ENCODE results near the gene CCDC146.

Gene CCDC146

DNA sequence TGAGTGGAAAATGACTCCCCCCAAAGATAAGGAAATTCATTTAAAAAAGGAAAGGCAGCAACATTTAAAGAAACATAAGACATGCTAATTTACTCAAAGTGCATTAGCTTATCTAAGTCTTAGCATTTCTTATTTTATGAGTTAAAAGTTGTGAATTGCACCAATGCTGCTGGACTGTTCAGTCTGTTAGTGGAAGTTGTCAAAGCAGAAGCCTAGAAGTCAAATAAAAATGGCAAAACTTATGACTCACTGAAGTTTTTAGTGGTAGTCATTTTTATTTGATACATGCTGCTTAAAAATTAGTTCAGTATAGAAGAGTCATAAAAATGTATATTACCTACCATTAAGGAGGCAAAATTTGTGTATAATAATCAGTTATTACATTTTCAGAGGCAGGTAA lies 168.0 kb downstream of the CCDC146 start:
- no peak for DNase-seq (ENCODE audit: low spot score)

DNA sequence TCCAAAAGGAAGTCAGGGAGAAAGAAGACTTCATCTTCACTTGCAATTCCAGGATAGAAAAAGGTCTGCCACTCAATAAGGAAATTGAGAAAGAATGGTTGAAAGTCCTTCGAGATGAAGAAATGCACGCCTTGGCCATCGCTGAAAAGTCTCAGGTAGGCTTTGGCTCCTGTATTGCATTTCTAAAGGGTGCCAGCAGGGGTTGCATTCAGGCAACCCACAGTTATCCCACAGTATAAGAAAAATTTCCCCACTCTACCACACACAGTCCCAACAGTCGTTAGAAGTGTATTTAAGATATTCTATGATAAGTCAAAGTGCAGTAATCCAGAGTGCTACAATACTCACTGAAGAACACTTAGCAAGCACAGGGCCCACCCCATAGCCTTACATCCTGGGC lies 170.6 kb downstream of the CCDC146 start:
- DNase-seq (ENCODE audit: low spot score) = no peak

DNA sequence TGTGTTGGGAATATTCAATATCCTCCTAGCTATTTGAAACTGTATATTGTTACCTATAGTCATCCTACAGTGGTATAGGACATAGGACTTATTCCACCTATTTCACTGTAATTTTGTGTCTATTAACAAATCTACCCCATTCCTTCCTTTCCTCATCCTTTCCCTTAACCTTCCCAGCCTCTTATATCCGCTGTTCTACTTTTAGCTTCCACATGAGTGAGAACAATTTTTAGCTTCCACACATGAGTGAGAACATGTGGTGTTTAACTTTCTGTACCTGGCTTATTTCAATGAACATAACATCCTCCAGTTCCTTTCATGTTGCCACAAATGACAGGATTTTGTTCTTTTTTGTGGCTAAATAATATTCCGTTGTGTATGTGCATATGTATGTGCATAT lies 173.1 kb downstream of the CCDC146 start:
- no peak for DNase-seq (ENCODE audit: low spot score)

DNA sequence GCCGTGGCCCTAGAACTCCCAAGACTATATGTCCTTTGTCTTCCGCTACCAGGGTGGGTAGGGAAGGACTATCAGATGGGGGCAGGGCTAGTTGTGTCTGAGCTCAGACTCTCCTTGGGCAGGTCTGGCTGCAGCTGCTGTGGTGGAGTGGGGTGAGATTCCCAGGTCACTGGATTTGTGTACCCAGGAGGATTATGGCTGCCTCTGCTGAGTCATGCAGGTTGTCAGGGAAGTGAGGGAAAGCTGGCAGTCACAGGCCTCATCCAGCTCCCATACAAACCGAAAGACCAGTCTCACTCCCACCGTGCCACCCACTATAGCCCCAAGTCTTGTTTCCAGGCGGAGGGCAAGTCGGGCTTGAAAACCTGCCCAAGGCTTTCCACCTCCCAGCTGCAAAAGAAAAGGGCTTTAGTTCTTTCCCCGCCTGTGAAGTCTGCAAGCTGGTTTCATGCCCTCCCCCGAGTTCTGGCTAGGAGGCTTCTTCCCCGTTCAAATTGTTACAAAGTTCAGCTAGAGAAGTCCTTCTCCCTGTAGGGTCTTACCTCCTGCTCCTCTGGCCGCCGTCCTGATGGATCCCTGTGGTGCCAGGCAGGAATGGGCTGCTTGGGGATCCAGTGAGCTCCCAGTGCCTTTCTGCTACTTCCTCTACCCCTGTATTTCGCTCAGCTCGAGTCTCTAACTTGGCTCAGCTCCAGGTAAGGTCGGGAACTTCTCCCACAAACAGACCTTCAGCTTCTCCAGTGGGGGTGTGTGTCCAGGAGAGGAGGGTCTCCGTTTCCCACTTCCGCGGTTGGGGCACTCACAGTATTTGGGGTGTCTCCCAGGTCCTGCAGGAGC lies 184.0 kb downstream of the CCDC146 start:
- no peak for DNase-seq (ENCODE audit: low spot score)

DNA sequence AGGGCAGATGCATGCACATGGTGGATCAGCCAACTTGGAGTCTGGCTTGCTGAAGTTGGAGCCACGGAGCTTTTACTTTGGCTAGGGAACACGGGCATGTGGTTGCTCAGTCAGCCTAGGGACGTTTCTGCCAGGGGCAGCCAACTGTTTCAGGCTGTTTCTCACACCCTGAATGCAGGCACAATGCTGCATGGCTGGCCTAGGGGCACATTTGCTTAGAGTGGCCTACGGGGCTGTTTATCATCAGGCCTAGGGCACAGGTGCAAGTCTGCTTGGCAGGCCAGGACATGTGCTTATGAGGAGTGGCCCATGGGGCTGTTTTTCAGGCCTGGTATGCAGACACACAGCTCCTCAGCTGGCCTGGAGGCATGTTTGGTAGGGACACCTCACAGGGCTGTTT lies 186.4 kb downstream of the CCDC146 start:
- no peak for DNase-seq (ENCODE audit: low spot score)

DNA sequence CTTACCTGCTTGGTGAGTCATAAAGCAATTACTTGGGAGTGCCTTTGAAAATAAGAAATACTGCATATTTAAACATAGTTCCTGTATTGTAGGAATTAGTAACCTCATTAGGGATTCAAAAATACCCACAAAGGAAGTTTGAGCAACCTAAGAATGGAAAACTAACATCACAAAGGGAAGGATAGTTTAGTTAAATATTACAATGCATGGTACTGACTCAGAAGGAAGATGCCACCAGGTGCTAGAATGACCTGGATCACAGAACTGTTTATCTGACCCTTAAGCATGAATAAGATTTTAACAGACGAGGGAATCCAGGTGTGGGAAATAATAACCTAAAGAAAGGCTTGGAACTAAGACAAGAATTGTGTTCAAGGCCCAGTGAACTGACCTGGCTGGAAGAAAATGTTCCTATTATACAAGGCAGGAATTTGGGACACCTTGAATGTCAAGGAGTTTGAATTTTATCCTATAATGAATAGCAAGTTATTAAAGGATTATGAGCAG lies 187.4 kb downstream of the CCDC146 start:
- DNase-seq (ENCODE audit: low spot score) = no peak

DNA sequence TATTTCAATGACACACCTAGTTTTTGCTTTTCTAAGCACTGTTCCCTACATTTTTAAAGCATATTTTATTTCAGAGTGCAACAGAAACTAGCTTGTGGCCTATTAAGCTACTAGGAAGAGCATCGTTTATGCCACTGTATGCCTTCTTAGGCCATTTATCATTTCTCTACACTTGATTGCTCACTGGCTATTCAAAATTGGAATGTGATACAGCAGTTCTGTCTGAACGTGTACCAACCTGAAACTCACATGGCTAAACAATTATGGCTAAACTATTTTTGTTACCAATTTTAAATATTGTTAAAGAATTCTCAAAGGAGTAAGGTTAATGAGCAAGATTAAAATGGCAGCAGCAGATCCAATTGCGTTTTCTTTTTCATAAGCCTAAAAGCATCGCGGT lies 188.6 kb downstream of the CCDC146 start:
- DNase-seq (ENCODE audit: low spot score) = no peak

DNA sequence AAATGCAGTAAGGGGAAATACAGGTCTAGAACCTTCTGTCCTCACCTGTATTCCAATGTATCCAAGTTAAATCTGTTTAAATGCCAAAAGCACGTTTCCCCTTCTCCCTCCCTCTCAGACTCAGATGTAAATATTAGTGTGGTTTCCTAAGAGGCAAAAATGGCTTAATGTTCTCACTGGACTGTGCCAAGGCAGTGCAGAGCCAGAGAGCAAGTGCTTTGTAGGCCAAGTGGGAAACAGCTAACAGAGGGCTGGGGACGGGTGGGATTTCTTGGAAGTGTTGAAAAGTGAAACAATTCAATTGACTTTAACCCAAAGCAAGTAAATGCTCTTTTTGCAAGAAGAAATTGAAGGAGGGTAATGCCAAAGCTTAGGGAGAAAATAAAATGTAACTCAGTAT lies 190.7 kb downstream of the CCDC146 start:
- DNase-seq (ENCODE audit: low spot score) = no peak

DNA sequence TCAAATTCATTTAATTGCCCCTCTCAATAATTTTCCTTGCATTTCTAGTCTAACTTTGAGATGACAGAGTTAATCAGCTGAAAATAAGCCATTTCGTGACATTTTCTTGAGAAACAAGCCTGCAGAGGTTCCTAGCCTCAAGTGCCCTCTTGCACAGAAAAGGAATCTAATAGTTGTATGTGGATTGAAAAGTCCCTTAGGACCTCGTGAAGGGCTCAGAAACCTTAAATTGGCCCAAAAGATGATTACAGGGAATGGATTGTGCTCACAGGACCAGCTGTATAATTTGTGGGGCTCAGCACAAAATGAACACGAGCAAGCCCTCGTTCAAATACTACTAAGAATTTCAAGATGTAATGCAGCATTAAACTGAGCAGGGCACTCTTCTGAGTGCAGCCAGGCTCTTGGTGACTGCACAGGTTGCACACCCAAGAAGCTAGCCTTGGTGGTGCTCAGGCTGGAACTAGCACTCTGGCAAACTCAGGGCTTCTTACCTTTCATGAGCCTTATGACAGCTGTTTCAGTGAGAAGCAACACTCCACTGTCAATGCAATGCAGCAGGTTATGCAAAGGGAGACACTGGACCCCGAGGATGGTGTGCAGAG lies 191.6 kb downstream of the CCDC146 start:
- DNase-seq (ENCODE audit: low spot score) = no peak

DNA sequence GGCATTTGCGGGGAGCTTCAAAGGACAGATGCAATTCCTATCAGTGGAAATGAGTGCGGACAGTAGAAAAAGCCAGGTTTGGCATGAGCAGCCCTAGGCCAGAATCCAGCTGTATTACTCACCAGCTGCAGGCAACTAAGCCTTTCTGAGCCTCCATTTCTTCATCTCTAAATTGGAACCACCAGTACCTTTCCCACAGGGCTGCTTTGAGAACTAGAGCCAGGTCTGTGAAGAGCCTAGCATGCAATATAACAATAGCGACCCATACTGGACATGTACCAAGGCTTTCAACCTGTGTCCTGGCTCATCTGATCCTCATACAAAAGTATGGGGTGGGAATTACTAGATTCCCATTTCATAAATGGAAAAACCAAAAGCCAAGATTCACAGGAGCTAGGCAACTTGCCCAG lies 192.8 kb downstream of the CCDC146 start:
- no peak for DNase-seq (ENCODE audit: low spot score)

DNA sequence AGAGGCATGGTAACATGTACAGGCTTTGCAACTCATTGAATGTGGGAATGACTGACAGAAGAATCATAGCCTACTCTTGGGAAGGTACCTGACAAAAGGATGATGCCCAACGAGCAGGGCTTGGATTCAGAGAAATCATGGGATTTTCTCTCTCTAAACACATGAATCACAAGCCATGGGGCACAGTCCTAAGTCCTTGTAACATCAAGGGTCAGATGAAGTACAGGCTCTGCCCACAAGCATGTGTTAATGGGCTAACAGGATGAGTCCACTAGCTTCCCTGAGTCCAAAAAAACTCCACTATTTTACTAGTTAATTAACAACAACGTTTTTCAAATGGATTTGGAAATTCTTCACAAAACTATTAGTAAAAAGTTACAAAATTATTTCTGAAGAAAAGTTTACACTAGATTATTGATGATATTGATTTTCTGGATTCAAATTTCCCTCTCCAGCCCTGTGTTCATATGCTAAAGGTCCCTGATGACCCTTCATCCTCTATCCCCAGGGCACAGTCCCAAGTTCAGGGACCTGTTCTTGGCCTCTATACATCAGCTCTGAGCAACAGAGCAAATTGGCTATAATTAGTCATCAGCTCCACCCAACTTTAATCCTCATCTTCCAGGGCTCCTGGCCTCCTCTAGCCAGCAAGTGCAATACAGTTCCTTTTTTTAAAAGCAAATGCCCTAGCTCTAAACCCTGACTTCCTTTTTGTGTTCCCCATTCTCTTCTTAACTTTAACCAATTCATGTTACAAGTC lies 194.0 kb downstream of the CCDC146 start:
- no peak for DNase-seq (ENCODE audit: low spot score)

DNA sequence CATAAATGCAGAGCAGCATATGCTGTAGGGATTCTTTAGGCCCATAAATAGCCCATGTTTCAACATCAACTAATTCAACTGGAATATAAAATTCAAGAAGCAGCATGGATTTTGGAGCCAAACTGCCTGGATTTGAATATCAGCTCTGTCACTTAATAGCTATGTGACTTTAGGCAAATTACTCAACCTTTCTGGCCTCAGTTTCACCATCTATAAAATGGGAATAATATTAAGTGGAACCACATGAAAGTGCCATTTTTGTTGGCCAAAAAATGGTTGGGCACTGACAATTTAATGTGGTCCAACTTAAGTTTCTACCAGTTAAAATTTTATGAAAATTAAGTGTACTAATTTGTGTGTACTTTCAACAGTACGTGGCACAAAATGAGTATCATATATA lies 195.6 kb downstream of the CCDC146 start:
- DNase-seq (ENCODE audit: low spot score) = no peak

DNA sequence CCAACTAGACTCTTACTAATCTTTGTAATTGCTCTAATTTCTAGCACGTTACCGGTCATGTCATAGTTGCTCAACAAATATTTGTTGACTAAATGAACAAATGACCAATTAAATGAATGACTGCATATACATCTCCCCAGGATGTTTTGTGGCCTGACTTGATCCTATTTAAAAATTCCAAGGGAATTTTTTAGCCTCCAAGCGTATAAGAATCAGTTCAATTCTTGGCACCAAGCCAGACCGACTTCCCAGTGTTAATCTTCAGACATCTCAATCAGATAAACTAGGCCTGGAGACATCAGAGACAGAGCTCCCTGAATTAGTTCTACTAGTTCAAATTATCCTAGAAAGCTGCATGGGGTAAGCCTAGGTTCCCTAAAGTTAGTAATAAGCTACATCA lies 197.7 kb downstream of the CCDC146 start:
- DNase-seq (ENCODE audit: low spot score) = no peak

DNA sequence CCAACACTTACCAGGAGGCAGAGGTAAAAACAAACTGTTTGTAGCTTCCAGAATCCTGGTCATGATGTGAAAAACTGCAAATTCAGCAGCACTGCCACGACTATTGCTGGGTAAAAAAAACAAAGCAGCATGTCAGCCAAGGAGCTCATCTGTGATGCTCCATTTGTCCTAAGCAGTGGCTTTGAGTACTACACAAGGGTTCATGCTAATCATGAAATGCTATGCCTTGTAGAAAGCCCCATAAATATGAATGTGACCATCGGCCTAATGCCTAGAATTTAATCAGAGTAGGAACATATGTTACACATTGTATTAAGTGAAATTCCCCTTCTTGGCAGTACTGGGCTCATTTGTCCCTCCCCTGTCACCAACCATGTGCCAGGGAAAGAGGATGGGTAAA lies 198.3 kb downstream of the CCDC146 start:
- DNase-seq (ENCODE audit: low spot score) = no peak

DNA sequence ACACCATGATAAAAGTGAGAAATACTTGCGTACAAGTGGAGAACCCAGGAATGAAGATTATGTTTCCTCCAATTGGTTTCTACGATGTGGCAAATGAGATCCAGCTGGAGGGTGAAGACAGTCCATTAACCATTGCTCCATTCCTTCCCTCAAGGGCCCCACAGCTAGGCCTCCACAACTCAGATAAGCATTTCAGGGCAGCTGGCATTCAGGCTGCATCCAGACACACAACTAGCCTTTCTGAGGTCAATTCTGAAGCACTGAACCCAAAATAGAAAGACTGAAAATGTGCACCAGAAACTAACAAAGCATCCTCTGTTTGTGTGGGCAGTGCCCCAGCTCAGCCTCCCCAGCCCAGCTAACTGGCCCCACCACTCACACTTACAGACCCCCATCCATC lies 198.9 kb downstream of the CCDC146 start:
- DNase-seq (ENCODE audit: low spot score) = no peak

DNA sequence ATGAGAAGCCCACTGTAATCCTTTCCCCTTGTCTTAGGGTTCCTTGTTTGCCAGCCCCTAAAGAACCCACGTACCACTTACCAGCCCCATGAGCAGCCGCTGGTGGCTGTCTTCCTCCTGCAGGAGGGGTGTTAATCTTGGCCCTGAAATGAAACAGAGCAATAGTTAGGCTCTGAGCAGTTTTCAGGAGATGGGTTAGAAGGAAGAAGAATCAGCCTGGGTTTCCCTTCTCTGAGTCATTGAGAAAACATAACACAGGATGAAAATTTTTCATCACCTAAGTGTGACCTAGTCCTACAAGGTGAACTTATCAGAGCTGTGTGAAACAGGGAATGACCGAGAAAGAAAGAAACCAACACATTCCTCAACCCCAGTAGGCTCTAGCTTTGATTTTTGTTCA lies 203.7 kb downstream of the CCDC146 start:
- DNase-seq (ENCODE audit: low spot score) = no peak

DNA sequence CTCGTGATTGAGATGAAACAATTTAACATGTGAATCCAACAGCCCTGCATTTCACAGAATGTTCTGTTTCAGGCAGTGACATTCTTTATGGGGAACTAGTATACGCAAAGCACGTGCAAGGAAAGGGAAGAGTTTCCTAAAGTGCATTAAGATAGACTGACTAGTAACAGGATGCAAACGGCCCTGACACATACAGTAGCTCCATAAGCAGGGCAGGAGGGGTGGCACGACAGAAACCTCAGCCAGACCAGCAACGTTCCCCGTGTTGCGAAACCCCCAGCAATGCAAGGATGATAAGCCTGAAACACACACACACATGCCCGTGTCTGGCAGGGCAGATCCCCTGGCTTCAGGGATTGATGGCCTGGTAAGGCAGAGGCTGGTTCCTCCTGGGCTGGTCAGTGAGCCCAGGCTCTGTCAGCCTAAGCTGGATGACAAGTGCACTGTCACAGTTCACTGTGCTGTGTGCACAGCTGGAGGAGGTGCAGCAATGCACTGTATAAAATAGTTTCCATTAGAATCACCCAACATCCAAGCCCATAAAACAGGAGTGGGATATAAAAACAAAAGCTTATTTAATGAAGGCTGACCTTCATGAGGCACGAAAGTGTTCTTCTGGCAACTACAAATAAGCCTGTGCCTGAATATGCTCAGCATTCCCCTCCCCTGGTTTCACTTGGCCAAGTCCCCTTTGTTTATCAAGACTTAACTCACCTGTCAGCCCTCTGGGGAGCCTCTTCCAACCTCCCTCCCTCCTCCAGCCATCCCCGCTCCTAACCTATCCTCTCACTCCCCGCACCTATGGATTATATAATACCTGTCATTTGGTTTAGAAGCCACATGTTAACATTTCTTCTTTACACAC lies 204.9 kb downstream of the CCDC146 start:
- no peak for DNase-seq (ENCODE audit: low spot score)

DNA sequence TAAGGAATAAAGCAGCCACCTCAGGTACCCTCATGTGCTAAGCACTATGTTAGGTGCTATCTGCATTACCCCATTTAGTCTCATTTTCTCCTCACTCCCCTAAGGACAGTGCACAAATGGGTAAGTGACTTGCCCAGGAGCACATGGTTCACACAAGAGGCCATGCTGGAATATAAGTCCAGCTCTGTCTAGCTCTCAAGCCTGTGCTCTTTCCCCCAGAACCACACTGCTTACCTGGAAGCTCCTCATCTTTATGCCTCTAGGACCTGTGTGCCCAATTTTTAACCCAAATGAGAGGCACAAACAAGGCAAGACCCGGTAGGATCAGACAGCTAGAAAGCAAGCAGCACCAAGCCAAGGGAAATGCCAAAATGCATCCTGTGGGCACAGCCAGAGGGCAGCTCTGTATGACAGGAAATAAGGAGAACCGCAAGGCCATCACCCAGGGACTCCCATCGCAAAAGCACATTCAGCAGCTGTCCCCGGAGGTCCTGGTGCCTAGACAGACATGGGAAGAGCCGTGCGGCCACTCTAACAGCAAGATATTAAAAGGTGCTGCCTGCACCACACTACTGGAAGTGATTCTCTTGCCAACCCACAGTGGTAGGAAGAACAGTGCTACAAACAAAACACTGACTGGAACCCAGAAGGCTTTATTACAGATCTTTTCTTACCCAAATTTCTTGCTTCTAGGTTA lies 205.7 kb downstream of the CCDC146 start:
- DNase-seq (ENCODE audit: low spot score) = peak; percentile 16

DNA sequence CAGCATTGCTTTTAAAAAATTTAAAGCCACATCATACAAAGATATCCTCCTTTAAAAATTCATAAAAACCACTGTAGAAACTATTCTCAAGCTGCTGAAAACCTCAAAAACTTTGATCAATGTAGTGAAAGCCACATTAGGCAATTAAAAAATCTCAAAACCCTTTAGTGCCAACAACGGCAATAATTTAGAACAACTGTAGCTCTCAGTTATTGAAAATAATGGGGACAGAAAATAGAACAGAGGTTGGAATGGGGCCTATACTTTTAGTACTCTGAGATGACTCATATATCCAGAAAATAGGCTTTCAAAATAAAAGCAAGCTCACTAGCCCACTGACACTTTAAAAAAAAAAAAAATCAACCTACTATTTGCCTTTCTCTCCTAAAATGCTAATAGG lies 206.3 kb downstream of the CCDC146 start:
- DNase-seq (ENCODE audit: low spot score) = no peak

DNA sequence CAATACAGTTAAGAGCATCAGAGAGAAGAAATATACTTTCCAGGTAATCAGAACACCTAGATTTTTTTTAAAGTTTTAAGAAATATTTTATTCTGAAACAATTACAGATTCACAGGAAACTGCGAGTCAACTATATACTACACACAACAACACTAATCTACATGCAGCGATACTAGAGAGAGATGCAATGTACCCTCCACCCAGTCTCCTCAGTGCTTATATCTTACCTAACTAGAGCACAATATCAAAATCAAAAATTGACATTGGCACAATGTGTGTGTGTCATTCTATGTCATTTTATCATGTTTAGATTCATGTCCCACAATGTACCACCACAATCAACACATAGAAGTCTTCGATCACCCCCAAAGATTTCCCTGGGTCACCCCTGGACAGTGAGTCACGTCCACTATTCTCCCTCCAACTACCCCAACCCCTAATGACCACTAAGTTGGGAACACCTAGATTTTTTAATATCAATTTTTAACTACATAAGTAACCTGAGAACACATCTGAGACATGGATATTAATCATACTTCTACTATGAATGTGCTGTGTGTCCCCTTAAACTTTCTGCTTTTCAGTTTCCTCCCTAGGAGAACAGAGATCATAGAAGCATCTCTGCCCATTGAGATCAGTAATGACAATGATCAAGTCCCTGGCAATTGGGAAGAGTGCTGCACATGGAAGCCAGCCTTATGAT lies 207.2 kb downstream of the CCDC146 start:
- DNase-seq (ENCODE audit: low spot score) = no peak
